OCI-LY1 (cell line): ENCODE measurements around the gene CTH.

ENCODE experiments used
- H2AFZ ChIP-seq: fragments of 200-600 bp; sonication (generic), shearing (Covaris generic); 2 replicates; pipeline ENCODE4 v1.6.0; 2014; ENCODE audit warnings: antibody characterized with exemption, mild to moderate bottlenecking, low read length
- H3F3A ChIP-seq: fragments of 200-600 bp; sonication (generic), shearing (Covaris generic); 2 replicates; pipeline ENCODE4 v1.6.0; 2014; ENCODE audit warnings: mild to moderate bottlenecking, antibody characterized with exemption, low read length, moderate library complexity; ENCODE audit not compliant: insufficient read depth
- H3K27ac ChIP-seq: fragments of 200-600 bp; sonication (generic); 2 replicates; pipeline ENCODE4 v1.5.1; 2014; ENCODE audit warnings: low read length, mixed run types, mild to moderate bottlenecking, low read depth; ENCODE audit not compliant: poor library complexity, severe bottlenecking
- H3K27me3 ChIP-seq: fragments of 200-600 bp; sonication (generic); 2 replicates; pipeline ENCODE4 v1.6.0; 2014; ENCODE audit warnings: antibody characterized with exemption, mild to moderate bottlenecking, low read length, moderate library complexity; ENCODE audit not compliant: insufficient read depth
- H3K36me3 ChIP-seq: fragments of 200-600 bp; sonication (generic); 2 replicates; pipeline ENCODE4 v1.6.1; 2014; ENCODE audit warnings: mild to moderate bottlenecking, antibody characterized with exemption, low read length, moderate library complexity, mixed read lengths; ENCODE audit not compliant: insufficient read depth
- H3K4me1 ChIP-seq: fragments of 200-600 bp; sonication (generic); 2 replicates; pipeline ENCODE4 v1.5.1; 2014; ENCODE audit warnings: mild to moderate bottlenecking, low read length, moderate library complexity; ENCODE audit not compliant: insufficient read depth, severe bottlenecking
- H3K4me2 ChIP-seq: fragments of 200-600 bp; sonication (generic), shearing (Covaris generic); 2 replicates; pipeline ENCODE4 v1.6.1; 2014; ENCODE audit warnings: low read length
- H3K4me3 ChIP-seq: fragments of 200-600 bp; sonication (generic); 2 replicates; pipeline ENCODE4 v1.5.1; 2014; ENCODE audit warnings: low read length, low read depth, mild to moderate bottlenecking, mixed read lengths; ENCODE audit not compliant: poor library complexity, severe bottlenecking
- H3K79me2 ChIP-seq: fragments of 200-600 bp; shearing (Covaris generic); 2 replicates; pipeline ENCODE4 v1.6.1; 2016; ENCODE audit warnings: mixed run types, low read length, mixed read lengths; ENCODE audit not compliant: insufficient read depth
- H3K9ac ChIP-seq: fragments of 200-600 bp; sonication (generic), shearing (Covaris generic); 2 replicates; pipeline ENCODE4 v1.6.1; 2014; ENCODE audit warnings: mild to moderate bottlenecking, low read length, mixed read lengths
- H3K9me2 ChIP-seq: fragments of 200-600 bp; sonication (generic), shearing (Covaris generic); 2 replicates; pipeline ENCODE4 v1.6.1; 2014; ENCODE audit warnings: low read depth, mild to moderate bottlenecking, low read length, mixed read lengths
- H3K9me3 ChIP-seq: fragments of 200-600 bp; shearing (Covaris generic); 2 replicates; pipeline ENCODE4 v1.6.1; 2014; ENCODE audit warnings: low read length, mixed read lengths
- H4K20me1 ChIP-seq: fragments of 200-600 bp; sonication (generic), shearing (Covaris generic); 2 replicates; pipeline ENCODE4 v1.6.0; 2016; ENCODE audit warnings: mild to moderate bottlenecking, low read length; ENCODE audit not compliant: insufficient read depth
- EZH2 ChIP-seq: fragments of 200-600 bp; sonication (generic), shearing (Covaris generic); IDR thresholded peaks from 2 replicates; pipeline ENCODE4 v1.8.0; 2017; ENCODE audit warnings: borderline replicate concordance, mixed run types, mild to moderate bottlenecking, antibody characterized with exemption, low read length, moderate library complexity, mixed read lengths
- TF ChIP-seq, protein P1 (sequence below): fragments of 200-600 bp; sonication (generic), shearing (Covaris generic); IDR thresholded peaks from 2 replicates; pipeline ENCODE4 v1.5.1; 2017; ENCODE audit warnings: mild to moderate bottlenecking, antibody characterized with exemption, low read length, moderate library complexity, mixed read lengths

The CTH gene

GRCh38 chr1:70434253-70434859 is 23.3 kb downstream of the CTH start:
- Histone ChIP-seq H3K4me2 (no peak overlapping the region), H3K79me2 (no peaks in the 10 kb centered on the region), H3F3A (no peaks in the 10 kb centered on the region), H2AFZ (no peak overlapping the region), H3K4me1 (no peaks in the 10 kb centered on the region), H3K36me3 (peaks cover 5% of the 10 kb centered on the region; the same call in 1 of the 2 replicates), H4K20me1 (no peaks in the 10 kb centered on the region), H3K27me3 (no peaks in the 10 kb centered on the region), H3K9me2 (no peaks in the 10 kb centered on the region), H3K4me3 (no peak overlapping the region), H3K9me3 (no peaks in the 10 kb centered on the region), H3K9ac (no peak overlapping the region), H3K27ac (no peak overlapping the region)
- TF ChIP-seq EZH2: no peak
- TF ChIP-seq, protein P1, sequence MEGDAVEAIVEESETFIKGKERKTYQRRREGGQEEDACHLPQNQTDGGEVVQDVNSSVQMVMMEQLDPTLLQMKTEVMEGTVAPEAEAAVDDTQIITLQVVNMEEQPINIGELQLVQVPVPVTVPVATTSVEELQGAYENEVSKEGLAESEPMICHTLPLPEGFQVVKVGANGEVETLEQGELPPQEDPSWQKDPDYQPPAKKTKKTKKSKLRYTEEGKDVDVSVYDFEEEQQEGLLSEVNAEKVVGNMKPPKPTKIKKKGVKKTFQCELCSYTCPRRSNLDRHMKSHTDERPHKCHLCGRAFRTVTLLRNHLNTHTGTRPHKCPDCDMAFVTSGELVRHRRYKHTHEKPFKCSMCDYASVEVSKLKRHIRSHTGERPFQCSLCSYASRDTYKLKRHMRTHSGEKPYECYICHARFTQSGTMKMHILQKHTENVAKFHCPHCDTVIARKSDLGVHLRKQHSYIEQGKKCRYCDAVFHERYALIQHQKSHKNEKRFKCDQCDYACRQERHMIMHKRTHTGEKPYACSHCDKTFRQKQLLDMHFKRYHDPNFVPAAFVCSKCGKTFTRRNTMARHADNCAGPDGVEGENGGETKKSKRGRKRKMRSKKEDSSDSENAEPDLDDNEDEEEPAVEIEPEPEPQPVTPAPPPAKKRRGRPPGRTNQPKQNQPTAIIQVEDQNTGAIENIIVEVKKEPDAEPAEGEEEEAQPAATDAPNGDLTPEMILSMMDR: no peak

GRCh38 chr1:70436622-70437251 is 25.7 kb downstream of the CTH start:
- H2AFZ ChIP-seq: no peak overlapping the region
- no peaks in the 10 kb centered on the region for H3K9me2 ChIP-seq
- no peak overlapping the region for H3K27ac ChIP-seq
- H3K36me3 ChIP-seq: peaks cover 5% of the 10 kb centered on the region; the same call in 1 of the 2 replicates
- H4K20me1 ChIP-seq: no peaks in the 10 kb centered on the region
- no peaks in the 10 kb centered on the region for H3F3A ChIP-seq
- H3K27me3 ChIP-seq: no peaks in the 10 kb centered on the region
- H3K9me3 ChIP-seq: no peaks in the 10 kb centered on the region
- no peaks in the 10 kb centered on the region for H3K79me2 ChIP-seq
- no peak overlapping the region for H3K9ac ChIP-seq
- no peak overlapping the region for H3K4me2 ChIP-seq
- no peak for TF ChIP-seq EZH2
- TF ChIP-seq, protein P1: no peak
- no peak overlapping the region for H3K4me3 ChIP-seq
- H3K4me1 ChIP-seq: no peaks in the 10 kb centered on the region

DNA sequence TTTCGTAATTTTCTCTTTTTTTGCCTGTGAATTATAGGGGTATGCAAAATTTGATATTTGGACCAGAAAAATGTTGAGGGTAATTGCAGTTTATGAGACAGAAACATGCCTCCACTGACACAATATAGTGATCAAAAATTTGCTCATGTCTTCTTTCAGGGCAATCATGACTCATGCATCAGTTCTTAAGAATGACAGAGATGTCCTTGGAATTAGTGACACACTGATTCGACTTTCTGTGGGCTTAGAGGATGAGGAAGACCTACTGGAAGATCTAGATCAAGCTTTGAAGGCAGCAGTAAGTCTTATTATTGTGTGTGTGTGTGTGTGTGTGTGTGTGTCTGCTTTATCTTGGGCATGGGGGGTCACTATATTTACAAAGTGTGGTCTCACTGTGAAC is 27.5 kb downstream of the CTH start:
- H3K27me3 ChIP-seq: no peaks in the 10 kb centered on the region
- H2AFZ ChIP-seq: no peak overlapping the region
- H3K4me3 ChIP-seq: no peak overlapping the region
- H3K4me1 ChIP-seq: no peaks in the 10 kb centered on the region
- no peak overlapping the region for H3K9ac ChIP-seq
- H3K79me2 ChIP-seq: no peaks in the 10 kb centered on the region
- TF ChIP-seq, protein P1: no peak
- TF ChIP-seq EZH2: no peak
- H4K20me1 ChIP-seq: no peaks in the 10 kb centered on the region
- no peaks in the 10 kb centered on the region for H3K9me3 ChIP-seq
- no peaks in the 10 kb centered on the region for H3K36me3 ChIP-seq
- no peak overlapping the region for H3K4me2 ChIP-seq
- no peaks in the 10 kb centered on the region for H3K9me2 ChIP-seq
- H3F3A ChIP-seq: no peaks in the 10 kb centered on the region
- no peak overlapping the region for H3K27ac ChIP-seq
